Measurements from ENCODE around the gene CYP4B1. TPM values are rescaled to one million over a fixed set of nuclear protein-coding genes. Genes with fewer than 3 reads are reported as not detected.
"Not testable (repeated sequence)": the region's sequence is repeated elsewhere in the genome, so short reads cannot be mapped to it uniquely, and the experiment has no call there.

Gene CYP4B1
- not detected in 2 replicates for total RNA-seq (2014; rRNA removed; shearing (Covaris generic))

- no peak for DNase-seq (ENCODE audit: low spot score)
Measured at GRCh38 chr1:46798810-46799209, at the start of gene CYP4B1. Gene CYP4B1 (plus strand): TSS chr1:46799046. CDS start chr1:46799082, 36 bp downstream.

DNA sequence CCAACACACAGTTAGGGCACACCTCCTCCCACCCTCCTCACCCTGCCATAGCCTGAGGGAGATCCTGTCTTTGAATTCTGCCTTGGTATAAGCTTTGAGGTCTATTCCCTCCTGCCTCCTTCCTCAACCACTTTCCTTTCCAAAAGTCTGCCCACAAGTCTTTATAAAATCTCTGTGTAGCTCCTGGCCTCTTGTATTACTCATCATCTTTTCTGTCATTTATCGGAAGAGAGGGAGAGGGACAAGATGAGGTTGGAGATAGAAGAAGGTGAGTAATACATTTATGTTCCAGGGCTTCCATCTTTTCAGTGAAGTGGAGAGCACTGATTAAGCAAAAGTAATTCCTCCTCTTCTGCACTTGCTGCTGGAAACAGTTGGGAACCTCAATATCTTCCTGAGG is 49.4 kb upstream of the CYP4B1 start:
- DNase-seq (ENCODE audit: low spot score): no peak

DNA sequence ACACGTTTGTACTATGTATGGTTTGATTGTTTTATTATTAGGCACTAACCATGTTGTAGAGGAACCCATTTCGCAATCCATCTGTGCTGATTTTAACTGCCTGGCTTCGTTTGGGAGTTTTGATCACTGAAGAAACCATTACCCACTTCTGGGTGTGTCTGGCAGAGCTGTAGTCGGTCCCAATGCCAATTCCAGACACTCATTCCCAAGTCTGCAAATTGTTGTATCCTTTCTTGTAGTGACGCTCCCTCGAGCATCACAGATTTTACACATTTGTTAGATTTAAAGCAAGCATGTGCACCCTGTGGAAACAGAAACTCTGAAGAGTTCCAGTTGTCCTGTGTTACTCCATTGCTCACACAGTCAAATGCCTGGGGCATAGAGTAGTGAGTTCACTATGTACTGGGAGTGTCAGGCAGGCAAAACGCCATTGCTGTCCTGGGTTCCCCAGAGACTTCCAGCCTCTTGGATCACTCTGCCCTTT is 48.9 kb upstream of the CYP4B1 start:
- no peak for DNase-seq (ENCODE audit: low spot score)

- DNase-seq (ENCODE audit: low spot score): no peak
Measured at GRCh38 chr1:46753985-46754384, 44.9 kb upstream of the CYP4B1 start.

GRCh38 chr1:46754707-46755106 is 44.1 kb upstream of the CYP4B1 start:
- DNase-seq (ENCODE audit: low spot score): not testable (repeated sequence)

DNA sequence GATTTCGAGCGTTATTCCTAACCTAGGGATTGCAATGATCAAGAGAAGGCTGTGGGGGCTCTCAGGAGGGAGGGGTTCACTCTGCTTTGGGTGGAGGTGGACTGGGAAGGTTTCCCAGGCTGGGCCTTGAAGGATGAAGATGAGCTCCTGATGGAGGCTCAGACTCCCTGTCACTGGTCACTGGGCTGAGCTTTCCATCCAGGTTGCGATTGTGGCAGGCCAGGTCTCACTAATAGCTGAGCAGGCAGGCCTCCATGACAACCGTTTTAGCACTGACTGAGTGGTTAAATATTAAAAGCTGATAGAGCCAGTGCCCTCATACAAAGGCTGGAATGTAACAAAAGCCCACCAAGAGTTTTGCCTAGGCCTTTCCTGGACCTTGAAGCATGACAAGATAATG is 43.7 kb upstream of the CYP4B1 start:
- no peak for DNase-seq (ENCODE audit: low spot score)

GRCh38 chr1:46757247-46757955 is 41.4 kb upstream of the CYP4B1 start:
- no peak for DNase-seq (ENCODE audit: low spot score)

GRCh38 chr1:46757956-46758528 is 40.8 kb upstream of the CYP4B1 start:
- DNase-seq (ENCODE audit: low spot score): no peak

GRCh38 chr1:46760558-46761166 is 38.2 kb upstream of the CYP4B1 start:
- no peak for DNase-seq (ENCODE audit: low spot score)

GRCh38 chr1:46761740-46762139 is 37.1 kb upstream of the CYP4B1 start:
- DNase-seq (ENCODE audit: low spot score): no peak

DNA sequence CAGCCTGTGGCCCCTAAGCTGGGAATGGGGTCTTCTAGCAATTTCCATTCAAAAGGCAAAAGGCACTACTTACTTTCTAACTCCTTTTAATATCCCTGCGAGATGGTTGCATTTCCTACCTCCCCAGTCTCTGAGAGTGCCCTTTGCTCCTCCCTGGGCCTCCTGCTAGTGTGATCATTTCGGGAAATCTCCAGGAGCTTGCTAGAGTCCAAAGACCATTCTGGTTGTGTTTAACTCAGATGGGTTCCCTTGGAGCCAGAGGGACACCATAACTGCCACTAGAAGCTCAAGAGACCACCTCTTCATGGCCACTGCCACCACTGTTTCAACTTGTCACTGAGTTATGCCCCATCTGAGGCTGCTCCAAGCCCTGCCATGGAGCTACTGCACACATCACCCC is 34.4 kb upstream of the CYP4B1 start:
- DNase-seq (ENCODE audit: low spot score): no peak

- DNase-seq (ENCODE audit: low spot score): no peak
Measured at GRCh38 chr1:46767649-46768282, 31.1 kb upstream of the CYP4B1 start.

GRCh38 chr1:46768445-46768844 is 30.4 kb upstream of the CYP4B1 start:
- no peak for DNase-seq (ENCODE audit: low spot score)

- DNase-seq (ENCODE audit: low spot score): no peak
Measured at GRCh38 chr1:46769028-46769740, 29.7 kb upstream of the CYP4B1 start.

DNA sequence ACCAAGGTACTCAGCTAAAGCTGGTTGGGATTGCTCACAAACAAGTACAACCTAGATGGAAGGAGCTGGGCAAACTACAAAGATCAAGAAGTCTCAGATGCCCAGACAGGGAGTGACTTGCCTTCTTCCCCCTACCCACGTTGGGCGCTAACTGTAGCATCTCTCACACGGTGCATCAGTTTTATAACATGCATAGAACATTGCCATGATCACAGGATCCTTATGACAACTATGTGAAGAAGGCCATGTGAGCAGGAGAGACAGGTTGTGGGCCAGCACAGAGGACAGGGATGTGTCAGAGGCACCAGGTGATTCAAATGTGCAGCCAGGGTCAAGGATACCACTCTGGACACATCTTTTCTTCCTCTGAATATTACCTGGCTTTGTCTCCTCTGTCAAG is 28.3 kb upstream of the CYP4B1 start:
- DNase-seq (ENCODE audit: low spot score): no peak

- DNase-seq (ENCODE audit: low spot score): no peak
Measured at GRCh38 chr1:46772571-46772970, 26.3 kb upstream of the CYP4B1 start.

- DNase-seq (ENCODE audit: low spot score): no peak
Measured at GRCh38 chr1:46774297-46774696, 24.5 kb upstream of the CYP4B1 start.

DNA sequence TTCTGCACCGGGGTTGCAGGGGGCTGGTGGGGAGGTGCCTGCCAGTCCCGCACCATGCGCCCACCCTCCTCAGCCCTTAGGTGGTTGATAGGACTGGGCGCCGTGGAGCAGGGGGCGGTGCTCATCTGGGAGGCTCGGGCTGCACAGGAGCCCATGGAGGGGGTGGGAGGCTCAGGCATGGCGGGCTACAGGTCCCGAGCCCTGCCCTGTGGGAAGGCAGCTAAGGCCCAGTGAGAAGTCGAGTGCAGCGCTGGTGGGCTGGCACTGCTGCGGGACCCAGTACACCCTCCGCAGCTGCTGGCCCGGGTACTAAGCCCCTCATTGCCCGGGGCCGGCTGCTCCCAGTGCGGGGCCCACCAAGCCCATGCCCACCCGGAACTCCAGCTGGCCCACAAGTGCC is 20.4 kb upstream of the CYP4B1 start:
- DNase-seq (ENCODE audit: low spot score): not testable (repeated sequence)

- DNase-seq (ENCODE audit: low spot score): no peak
Measured at GRCh38 chr1:46784666-46785065, 14.2 kb upstream of the CYP4B1 start.

- DNase-seq (ENCODE audit: low spot score): not testable (repeated sequence)
Measured at GRCh38 chr1:46788634-46789033, 10.2 kb upstream of the CYP4B1 start.

- no peak for DNase-seq (ENCODE audit: low spot score)
Measured at GRCh38 chr1:46790446-46791101, 8.3 kb upstream of the CYP4B1 start.

All from H4 (cell line).